PC-3 (cell line): ENCODE data around the gene UQCRQ. TPM values are rescaled to one million over a fixed set of nuclear protein-coding genes. Genes with fewer than 3 reads are reported as not detected.

Experiments used
- ATAC-seq: fragments of 200-7000 bp; cut with Tn5 transposase; 2 replicates; pipeline ENCODE4 v1.9.1; 2020; ENCODE audit warnings: mild to moderate bottlenecking, moderate library complexity
- BruUV-seq: library from RNA; stranded (reverse); fragments of 400-500 nt; replicated peaks from 2 replicates; lab custom pipeline; 2021; lab: Mats Ljungman, UMichigan
- CTCF ChIA-PET: fragments of 300-600 bp; sonication (Branson Sonifier 250); formaldehyde crosslinking; loops from one replicate; lab custom pipeline; 2022; ENCODE audit warnings: antibody characterized with exemption; lab: Charles Lee
- POLR2A ChIA-PET: fragments of 300-600 bp; sonication (Branson Sonifier 250); formaldehyde crosslinking; loops from one replicate; lab custom pipeline; 2022; ENCODE audit warnings: antibody characterized with exemption; ENCODE audit not compliant: unreplicated experiment; lab: Charles Lee
- DNase-seq: peaks from one replicate; pipeline ENCODE4 v3.0.0-alpha.2; 2015
- H2AFZ ChIP-seq: fragments of 300-600 bp; sonication (generic); 2 replicates; pipeline ENCODE4 v1.6.0; 2016; ENCODE audit warnings: antibody characterized with exemption, low read length
- H3F3A ChIP-seq: fragments of 300-600 bp; sonication (generic); one replicate; pipeline ENCODE4 v1.6.0; 2017; ENCODE audit warnings: antibody characterized with exemption, low read length, control low read depth, mild to moderate bottlenecking; ENCODE audit not compliant: unreplicated experiment
- H3K27ac ChIP-seq: fragments of 300-600 bp; sonication (generic); 2 replicates; pipeline ENCODE4 v1.5.1; 2016; ENCODE audit warnings: mild to moderate bottlenecking, low read length
- H3K27me3 ChIP-seq: fragments of 300-600 bp; sonication (generic); 2 replicates; pipeline ENCODE4 v1.6.1; 2016; ENCODE audit warnings: low read length, mixed read lengths
- H3K36me3 ChIP-seq: fragments of 300-600 bp; sonication (generic); 2 replicates; pipeline ENCODE4 v1.6.1; 2016; ENCODE audit warnings: low read depth, mixed run types, low read length, mixed read lengths
- H3K4me1 ChIP-seq: fragments of 300-600 bp; sonication (generic); 2 replicates; pipeline ENCODE4 v1.5.1; 2016; ENCODE audit warnings: low read length; ENCODE audit not compliant: insufficient read depth
- H3K4me2 ChIP-seq: fragments of 300-600 bp; sonication (generic); 2 replicates; pipeline ENCODE4 v1.6.0; 2016; ENCODE audit warnings: low read length
- H3K4me3 ChIP-seq: fragments of 300-600 bp; sonication (generic); 2 replicates; pipeline ENCODE4 v1.5.1; 2016; ENCODE audit warnings: mild to moderate bottlenecking, low read length, mixed read lengths
- H3K79me2 ChIP-seq: fragments of 300-600 bp; sonication (generic); 2 replicates; pipeline ENCODE4 v1.6.1; 2017; ENCODE audit warnings: low read length, mixed read lengths
- H3K9ac ChIP-seq: fragments of 300-600 bp; sonication (generic); 2 replicates; pipeline ENCODE4 v1.6.0; 2016; ENCODE audit warnings: mild to moderate bottlenecking, low read length
- H3K9me2 ChIP-seq: fragments of 300-600 bp; sonication (generic); replicated peaks from 2 replicates; pipeline ENCODE4 v1.6.1; 2016; ENCODE audit warnings: mixed run types, low read length, mixed read lengths
- H3K9me3 ChIP-seq: fragments of 300-600 bp; sonication (generic); 2 replicates; pipeline ENCODE4 v1.6.1; 2016; ENCODE audit warnings: low read length, mixed read lengths
- H4K20me1 ChIP-seq: fragments of 300-600 bp; sonication (generic); 2 replicates; pipeline ENCODE4 v1.6.1; 2016; ENCODE audit warnings: low read length, mixed read lengths
- EZH2 ChIP-seq: fragments of 300-600 bp; sonication (generic); IDR thresholded peaks from one replicate; pipeline ENCODE4 v1.6.1; 2017; ENCODE audit warnings: antibody characterized with exemption, mild to moderate bottlenecking, low read length; ENCODE audit not compliant: unreplicated experiment
- EZH2phosphoT487 ChIP-seq: fragments of 300-600 bp; sonication (generic); IDR thresholded peaks from 2 replicates; pipeline ENCODE4 v1.6.1; 2018; ENCODE audit warnings: mild to moderate bottlenecking, antibody characterized with exemption, low read length, borderline replicate concordance
- intact Hi-C: fragments of 100-400 bp; cut with micrococcal nuclease; formaldehyde crosslinking; loops from 2 replicates; pipeline ENCODE4 v1.9.0; 2023
- total RNA-seq: library from RNA; depleted of rRNA; stranded (reverse); fragments of >200 nt; gene quantifications from 2 replicates; pipeline ENCODE4 v1.2.3, GENCODE V29; 2014
- TF ChIP-seq, protein P1 (sequence below): fragments of 300-600 bp; sonication (generic); conservative IDR thresholded peaks from 2 replicates; pipeline ENCODE4 v1.5.1; 2017; ENCODE audit warnings: antibody characterized with exemption, low read depth, mild to moderate bottlenecking, low read length

The UQCRQ gene
- total RNA-seq, 1 experiment from 2014 or later: 198 TPM

DNA sequence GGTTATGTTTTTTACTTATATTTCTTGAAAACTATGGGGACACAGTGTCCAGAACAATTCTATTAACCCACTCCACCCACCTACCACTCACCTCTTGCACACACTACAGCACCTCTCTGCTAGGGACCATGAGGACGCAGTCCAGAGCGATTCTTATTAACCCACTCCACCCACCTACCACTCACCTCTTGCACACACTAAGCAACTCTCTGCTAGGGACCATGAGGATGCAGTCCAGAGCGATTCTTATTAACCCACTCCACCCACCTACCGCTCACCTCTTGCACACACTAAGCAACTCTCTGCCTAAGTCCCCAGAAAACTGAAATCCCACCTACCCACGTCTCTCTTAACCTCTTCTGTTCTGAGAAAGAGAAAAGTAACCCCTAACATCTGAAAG is 33.8 kb upstream of the UQCRQ start:
- TF ChIP-seq EZH2phosphoT487: no peak
- TF ChIP-seq, protein P1, sequence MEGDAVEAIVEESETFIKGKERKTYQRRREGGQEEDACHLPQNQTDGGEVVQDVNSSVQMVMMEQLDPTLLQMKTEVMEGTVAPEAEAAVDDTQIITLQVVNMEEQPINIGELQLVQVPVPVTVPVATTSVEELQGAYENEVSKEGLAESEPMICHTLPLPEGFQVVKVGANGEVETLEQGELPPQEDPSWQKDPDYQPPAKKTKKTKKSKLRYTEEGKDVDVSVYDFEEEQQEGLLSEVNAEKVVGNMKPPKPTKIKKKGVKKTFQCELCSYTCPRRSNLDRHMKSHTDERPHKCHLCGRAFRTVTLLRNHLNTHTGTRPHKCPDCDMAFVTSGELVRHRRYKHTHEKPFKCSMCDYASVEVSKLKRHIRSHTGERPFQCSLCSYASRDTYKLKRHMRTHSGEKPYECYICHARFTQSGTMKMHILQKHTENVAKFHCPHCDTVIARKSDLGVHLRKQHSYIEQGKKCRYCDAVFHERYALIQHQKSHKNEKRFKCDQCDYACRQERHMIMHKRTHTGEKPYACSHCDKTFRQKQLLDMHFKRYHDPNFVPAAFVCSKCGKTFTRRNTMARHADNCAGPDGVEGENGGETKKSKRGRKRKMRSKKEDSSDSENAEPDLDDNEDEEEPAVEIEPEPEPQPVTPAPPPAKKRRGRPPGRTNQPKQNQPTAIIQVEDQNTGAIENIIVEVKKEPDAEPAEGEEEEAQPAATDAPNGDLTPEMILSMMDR: no peak
- TF ChIP-seq EZH2: no peak
- H3K27me3 ChIP-seq: no peaks in the 10 kb centered on the region
- no peak overlapping the region for H3K27ac ChIP-seq
- peaks cover 17% of the 10 kb centered on the region; the same call in 1 of the 2 replicates for H3K79me2 ChIP-seq
- H2AFZ ChIP-seq: no peak overlapping the region
- H3K4me2 ChIP-seq: no peak overlapping the region
- H4K20me1 ChIP-seq: no peaks in the 10 kb centered on the region
- ChIA-PET POLR2A (no interaction called here), CTCF (no interaction called here)
- intact Hi-C loops: no loop called here
- no peaks in the 10 kb centered on the region for H3F3A ChIP-seq
- no peak overlapping the region for H3K9ac ChIP-seq
- H3K9me3 ChIP-seq: no peaks in the 10 kb centered on the region
- peaks cover 7% of the 10 kb centered on the region for H3K4me1 ChIP-seq
- no peak for ATAC-seq
- DNase-seq: no peak
- H3K36me3 ChIP-seq: no peaks in the 10 kb centered on the region
- H3K4me3 ChIP-seq: no peak overlapping the region
- BruUV-seq: no TSS peak
- H3K9me2 ChIP-seq: no peaks in the 10 kb centered on the region

- DNase-seq: no peak
- no peak overlapping the region for H3K9ac ChIP-seq
- no peaks in the 10 kb centered on the region for H3K9me2 ChIP-seq
- POLR2A ChIA-PET: no interaction called here
- no TSS peak for BruUV-seq
- H3K79me2 ChIP-seq: peaks cover 9% of the 10 kb centered on the region; the same call in 1 of the 2 replicates
- no peaks in the 10 kb centered on the region for H3F3A ChIP-seq
- intact Hi-C loops: no loop called here
- no peaks in the 10 kb centered on the region for H4K20me1 ChIP-seq
- H3K36me3 ChIP-seq: no peaks in the 10 kb centered on the region
- H3K4me2 ChIP-seq: no peak overlapping the region
- no peaks in the 10 kb centered on the region for H3K27me3 ChIP-seq
- no peak overlapping the region for H2AFZ ChIP-seq
- TF ChIP-seq, protein P1: no peak
- TF ChIP-seq EZH2 (no peak), EZH2phosphoT487 (no peak)
- H3K9me3 ChIP-seq: no peaks in the 10 kb centered on the region
- no peak for ATAC-seq
- no peak overlapping the region for H3K4me3 ChIP-seq
- H3K27ac ChIP-seq: no peak overlapping the region
- CTCF ChIA-PET: no interaction called here
- peaks cover 17% of the 10 kb centered on the region for H3K4me1 ChIP-seq
These were observed 32.4 kb upstream of the UQCRQ start for GRCh38 chr5:132834057-132834456.

DNA sequence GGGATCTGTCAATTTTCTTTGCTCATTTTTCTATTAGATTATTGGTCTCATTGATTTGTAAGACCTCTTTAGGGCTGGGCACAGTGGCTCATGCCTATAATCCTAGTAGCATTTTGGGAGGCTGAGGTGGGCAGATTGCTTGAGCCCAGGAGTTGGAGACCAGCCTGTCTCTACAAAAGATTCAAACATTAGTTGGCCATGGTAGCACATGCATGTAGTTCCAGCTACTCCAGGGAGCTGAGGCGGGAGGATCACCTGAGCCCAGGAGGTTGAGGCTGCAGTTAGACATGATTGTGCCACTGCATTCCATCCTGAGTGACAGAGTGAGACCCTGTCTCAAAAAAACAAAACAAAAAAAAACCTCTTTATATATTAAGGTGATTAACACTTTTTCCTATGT is 29.6 kb upstream of the UQCRQ start:
- no peak overlapping the region for H3K27ac ChIP-seq

More for the DNA sequence above, 29.6 kb upstream of the UQCRQ start:
- H3K27me3 ChIP-seq: no peaks in the 10 kb centered on the region
- POLR2A ChIA-PET: interaction anchor here (0.6 kb wide), 1 partner anchor 125 kb away, joined by 5 read pairs; no protein-coding TSS in a partner anchor
- CTCF ChIA-PET: no interaction called here
- H3K79me2 ChIP-seq: no peaks in the 10 kb centered on the region
- H4K20me1 ChIP-seq: no peaks in the 10 kb centered on the region
- H3K9me3 ChIP-seq: no peaks in the 10 kb centered on the region
- no peaks in the 10 kb centered on the region for H3F3A ChIP-seq
- TF ChIP-seq, protein P1: no peak
- TF ChIP-seq EZH2 (no peak), EZH2phosphoT487 (no peak)
- H2AFZ ChIP-seq: no peak overlapping the region
- H3K4me1 ChIP-seq: peaks cover 32% of the 10 kb centered on the region
- H3K9me2 ChIP-seq: no peaks in the 10 kb centered on the region
- no peak overlapping the region for H3K4me2 ChIP-seq
- no TSS peak for BruUV-seq
- ATAC-seq (no peak), DNase-seq (no peak)
- no peak overlapping the region for H3K9ac ChIP-seq
- H3K4me3 ChIP-seq: no peak overlapping the region
- no peaks in the 10 kb centered on the region for H3K36me3 ChIP-seq
- intact Hi-C loops: no loop called here
